ENCODE results near the gene ELF1. TPM values are rescaled to one million over a fixed set of nuclear protein-coding genes. Genes with fewer than 3 reads are reported as not detected.

ELF1 gene
- total and polyA plus RNA-seq, 10 of the 15 experiments (the other 5 are each of a cell fraction or from before 2014, with no cell fraction given) = 43.3 to 97.6 (median 55.7) TPM

DNA sequence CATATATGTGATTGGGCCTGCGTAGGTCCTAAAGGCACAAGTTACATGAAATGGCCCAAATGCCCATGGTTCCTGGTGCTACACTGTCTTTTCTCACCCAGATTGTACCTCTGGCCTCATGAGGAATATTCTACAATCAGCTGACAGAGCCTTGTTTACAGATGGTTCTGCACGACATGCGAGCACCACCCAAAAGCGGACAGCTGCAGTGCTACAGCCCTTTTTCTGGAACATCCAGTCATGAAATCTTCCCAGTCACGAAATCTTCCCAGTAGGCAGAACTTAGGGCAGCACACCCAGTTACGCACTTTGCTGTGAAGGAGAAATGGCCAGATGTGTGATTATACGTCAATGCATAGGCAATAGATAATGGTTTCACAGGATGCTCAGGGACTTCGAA lies 7.7 kb upstream of the ELF1 start:
- Histone ChIP-seq H3K9ac (ENCODE audit: control insufficient read depth, insufficient read depth, low read length) (no peak overlapping the region), H3K27me3 (replicated peaks in 1 of 2; ENCODE audit: control insufficient read depth in 2 of 2, insufficient read depth in 2 of 2, low read length in 1 of 2) (no peaks in the 10 kb centered on the region), H3K36me3 (ENCODE audit: control insufficient read depth in 2 of 2, insufficient read depth in 2 of 2, low read length in 1 of 2) (no peaks in the 10 kb centered on the region), H3K4me1 (ENCODE audit: control insufficient read depth, insufficient read depth, low read length) (no peaks in the 10 kb centered on the region), H2AFZ (ENCODE audit: control insufficient read depth, low read depth, low read length) (no peak overlapping the region), H3K9me3 (replicated peaks; ENCODE audit: control insufficient read depth, insufficient read depth, low read length) (no peaks in the 10 kb centered on the region), H4K20me1 (ENCODE audit: control insufficient read depth, insufficient read depth) (no peaks in the 10 kb centered on the region), H3K27ac (ENCODE audit: control insufficient read depth, insufficient read depth) (no peak overlapping the region), H3K4me2 (ENCODE audit: control insufficient read depth, insufficient read depth) (no peak overlapping the region), H3K4me3 (no peak overlapping the region), H3K79me2 (ENCODE audit: control insufficient read depth, insufficient read depth, low read length) (peaks cover 4% of the 10 kb centered on the region)
- ChIA-PET POLR2A (no interaction called here), RAD21 (ENCODE audit: unreplicated experiment) (no interaction called here), CTCF (interaction anchor here (1.1 to 10.8 kb wide), 2 partner anchors 27 to 52 kb away, joined by 3 to 129 read pairs; no protein-coding TSS in a partner anchor), SMC1A (ENCODE audit: uncharacterized antibody, unreplicated experiment) (interaction anchor here (1.9 kb wide), 1 partner anchor 12 kb away, joined by 5 read pairs; no protein-coding TSS in a partner anchor)
- ATAC-seq = no peak
- in situ Hi-C loops (cut with MboI) = no loop called here
- no peak for FAIRE-seq
- TF ChIP-seq NRF1 (conservative IDR thresholded peaks at IDR 0.05; ENCODE audit: low read depth, low read length) (no peak), RAD51 (IDR thresholded peaks at IDR 0.05) (no peak), SMAD5 (IDR thresholded peaks at IDR 0.05; ENCODE audit: low read depth) (no peak), TAF1 (IDR thresholded peaks at IDR 0.05; ENCODE audit: borderline replicate concordance, low read depth, low read length) (no peak), KAT2A (conservative IDR thresholded peaks at IDR 0.05; ENCODE audit: control insufficient read depth, low read depth, low read length) (no peak), RAD21 (IDR thresholded peaks at IDR 0.05; ENCODE audit: insufficient read depth, low read depth, low read length) (no peak), POU2F2 (IDR thresholded peaks at IDR 0.05; ENCODE audit: borderline replicate concordance, low read depth, low read length) (no peak), SMAD1 (IDR thresholded peaks at IDR 0.05; ENCODE audit: low read depth, partially characterized antibody) (no peak)
- TF ChIP-seq, protein P1, sequence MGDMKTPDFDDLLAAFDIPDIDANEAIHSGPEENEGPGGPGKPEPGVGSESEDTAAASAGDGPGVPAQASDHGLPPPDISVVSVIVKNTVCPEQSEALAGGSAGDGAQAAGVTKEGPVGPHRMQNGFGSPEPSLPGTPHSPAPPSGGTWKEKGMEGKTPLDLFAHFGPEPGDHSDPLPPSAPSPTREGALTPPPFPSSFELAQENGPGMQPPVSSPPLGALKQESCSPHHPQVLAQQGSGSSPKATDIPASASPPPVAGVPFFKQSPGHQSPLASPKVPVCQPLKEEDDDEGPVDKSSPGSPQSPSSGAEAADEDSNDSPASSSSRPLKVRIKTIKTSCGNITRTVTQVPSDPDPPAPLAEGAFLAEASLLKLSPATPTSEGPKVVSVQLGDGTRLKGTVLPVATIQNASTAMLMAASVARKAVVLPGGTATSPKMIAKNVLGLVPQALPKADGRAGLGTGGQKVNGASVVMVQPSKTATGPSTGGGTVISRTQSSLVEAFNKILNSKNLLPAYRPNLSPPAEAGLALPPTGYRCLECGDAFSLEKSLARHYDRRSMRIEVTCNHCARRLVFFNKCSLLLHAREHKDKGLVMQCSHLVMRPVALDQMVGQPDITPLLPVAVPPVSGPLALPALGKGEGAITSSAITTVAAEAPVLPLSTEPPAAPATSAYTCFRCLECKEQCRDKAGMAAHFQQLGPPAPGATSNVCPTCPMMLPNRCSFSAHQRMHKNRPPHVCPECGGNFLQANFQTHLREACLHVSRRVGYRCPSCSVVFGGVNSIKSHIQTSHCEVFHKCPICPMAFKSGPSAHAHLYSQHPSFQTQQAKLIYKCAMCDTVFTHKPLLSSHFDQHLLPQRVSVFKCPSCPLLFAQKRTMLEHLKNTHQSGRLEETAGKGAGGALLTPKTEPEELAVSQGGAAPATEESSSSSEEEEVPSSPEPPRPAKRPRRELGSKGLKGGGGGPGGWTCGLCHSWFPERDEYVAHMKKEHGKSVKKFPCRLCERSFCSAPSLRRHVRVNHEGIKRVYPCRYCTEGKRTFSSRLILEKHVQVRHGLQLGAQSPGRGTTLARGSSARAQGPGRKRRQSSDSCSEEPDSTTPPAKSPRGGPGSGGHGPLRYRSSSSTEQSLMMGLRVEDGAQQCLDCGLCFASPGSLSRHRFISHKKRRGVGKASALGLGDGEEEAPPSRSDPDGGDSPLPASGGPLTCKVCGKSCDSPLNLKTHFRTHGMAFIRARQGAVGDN (IDR thresholded peaks at IDR 0.05) = no peak
- TF ChIP-seq, protein P2, sequence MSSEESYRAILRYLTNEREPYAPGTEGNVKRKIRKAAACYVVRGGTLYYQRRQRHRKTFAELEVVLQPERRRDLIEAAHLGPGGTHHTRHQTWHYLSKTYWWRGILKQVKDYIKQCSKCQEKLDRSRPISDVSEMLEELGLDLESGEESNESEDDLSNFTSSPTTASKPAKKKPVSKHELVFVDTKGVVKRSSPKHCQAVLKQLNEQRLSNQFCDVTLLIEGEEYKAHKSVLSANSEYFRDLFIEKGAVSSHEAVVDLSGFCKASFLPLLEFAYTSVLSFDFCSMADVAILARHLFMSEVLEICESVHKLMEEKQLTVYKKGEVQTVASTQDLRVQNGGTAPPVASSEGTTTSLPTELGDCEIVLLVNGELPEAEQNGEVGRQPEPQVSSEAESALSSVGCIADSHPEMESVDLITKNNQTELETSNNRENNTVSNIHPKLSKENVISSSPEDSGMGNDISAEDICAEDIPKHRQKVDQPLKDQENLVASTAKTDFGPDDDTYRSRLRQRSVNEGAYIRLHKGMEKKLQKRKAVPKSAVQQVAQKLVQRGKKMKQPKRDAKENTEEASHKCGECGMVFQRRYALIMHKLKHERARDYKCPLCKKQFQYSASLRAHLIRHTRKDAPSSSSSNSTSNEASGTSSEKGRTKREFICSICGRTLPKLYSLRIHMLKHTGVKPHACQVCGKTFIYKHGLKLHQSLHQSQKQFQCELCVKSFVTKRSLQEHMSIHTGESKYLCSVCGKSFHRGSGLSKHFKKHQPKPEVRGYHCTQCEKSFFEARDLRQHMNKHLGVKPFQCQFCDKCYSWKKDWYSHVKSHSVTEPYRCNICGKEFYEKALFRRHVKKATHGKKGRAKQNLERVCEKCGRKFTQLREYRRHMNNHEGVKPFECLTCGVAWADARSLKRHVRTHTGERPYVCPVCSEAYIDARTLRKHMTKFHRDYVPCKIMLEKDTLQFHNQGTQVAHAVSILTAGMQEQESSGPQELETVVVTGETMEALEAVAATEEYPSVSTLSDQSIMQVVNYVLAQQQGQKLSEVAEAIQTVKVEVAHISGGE (CRISPR knock-in tag; IDR thresholded peaks at IDR 0.05) = no peak
- over 99% methylated on average over 8 of the region's 8 CpGs for WGBS (ENCODE audit: insufficient coverage, insufficient replicate concordance, low lambda C conversion rate, missing lambda C conversion rate)
- intact Hi-C loops (cut with micrococcal nuclease; ENCODE audit: unreplicated experiment) = no loop called here
- no TSS peak for BruUV-seq (replicated peaks)
- no peak for DNase-seq (ENCODE audit: low read depth, low spot score)
